GM21619 (cell line): ENCODE results near the gene THSD4.
"Not testable (repeated sequence)": the region's sequence is repeated elsewhere in the genome, so short reads cannot be mapped to it uniquely, and the experiment has no call there.

Experiments
- ATAC-seq: cut with Tn5 transposase; IDR thresholded peaks from one replicate; pipeline ENCODE4 v1.9.1; 2021; ENCODE audit not compliant: unreplicated experiment

Gene THSD4

DNA sequence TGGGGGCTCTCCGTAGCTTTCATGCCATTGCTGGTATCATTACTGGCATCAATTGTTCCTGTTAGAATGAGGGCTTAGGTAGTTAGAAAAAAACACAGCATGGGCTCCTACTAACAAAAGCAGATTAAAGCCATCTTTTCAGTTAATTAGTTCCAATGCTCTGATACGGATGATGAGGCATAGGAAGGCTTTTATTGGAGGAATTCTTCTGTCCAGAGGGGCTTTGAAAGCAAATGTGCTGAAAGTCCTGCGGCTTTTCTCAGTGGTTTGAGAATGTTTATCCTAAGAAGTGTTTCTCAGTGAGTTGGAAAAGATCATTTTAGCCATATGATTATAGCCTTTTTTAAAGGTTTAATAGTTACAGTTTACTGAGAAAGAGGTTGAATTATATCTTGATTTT is 198.5 kb downstream of the THSD4 start:
- ATAC-seq = no peak

DNA sequence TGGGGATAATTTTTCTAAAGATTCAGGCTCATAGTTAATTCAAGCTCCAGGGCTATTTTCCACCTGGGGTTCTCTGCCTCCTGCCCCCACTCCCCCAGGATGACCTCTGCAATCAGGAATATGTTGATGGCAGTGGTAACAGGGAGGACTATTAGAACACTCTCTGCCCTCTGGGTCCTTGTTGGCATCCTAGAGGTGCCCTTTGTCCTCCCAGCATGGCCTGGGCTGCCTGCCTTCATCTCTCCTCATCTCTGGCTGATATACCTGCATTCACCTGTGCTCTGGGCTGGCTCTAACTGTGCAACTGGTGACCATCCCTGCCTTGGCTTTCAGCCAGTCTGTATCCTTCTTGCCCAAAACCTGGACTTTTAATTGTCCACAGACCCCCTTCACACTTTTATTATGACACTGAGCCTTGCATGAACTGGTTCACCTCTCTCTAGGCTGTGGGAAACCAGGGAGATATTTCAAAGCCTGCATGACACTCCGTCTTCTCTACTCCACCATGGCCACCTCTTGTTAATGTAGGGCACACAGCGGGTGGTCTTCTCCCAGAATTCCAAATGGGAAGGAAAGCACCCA is 199.8 kb downstream of the THSD4 start:
- no peak for ATAC-seq

DNA sequence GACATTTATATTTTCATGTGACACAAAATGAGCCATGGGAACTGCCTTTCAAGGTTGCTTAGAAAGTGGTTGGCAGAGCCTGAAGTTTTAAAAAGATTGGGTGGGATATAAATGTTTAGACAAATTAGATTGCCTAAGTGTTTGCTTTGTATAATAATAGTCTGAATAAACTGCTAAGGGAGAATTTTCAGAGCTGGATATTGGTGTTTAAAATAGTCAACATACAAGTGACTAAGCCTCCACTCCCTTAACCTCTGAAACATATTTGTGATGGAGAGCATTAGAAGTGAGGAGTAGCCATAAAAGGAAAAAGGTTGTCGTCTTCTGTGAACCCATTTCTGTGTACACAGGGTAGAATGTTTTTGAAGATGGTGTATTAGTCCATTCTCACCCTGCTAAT is 201.6 kb downstream of the THSD4 start:
- ATAC-seq = no peak

DNA sequence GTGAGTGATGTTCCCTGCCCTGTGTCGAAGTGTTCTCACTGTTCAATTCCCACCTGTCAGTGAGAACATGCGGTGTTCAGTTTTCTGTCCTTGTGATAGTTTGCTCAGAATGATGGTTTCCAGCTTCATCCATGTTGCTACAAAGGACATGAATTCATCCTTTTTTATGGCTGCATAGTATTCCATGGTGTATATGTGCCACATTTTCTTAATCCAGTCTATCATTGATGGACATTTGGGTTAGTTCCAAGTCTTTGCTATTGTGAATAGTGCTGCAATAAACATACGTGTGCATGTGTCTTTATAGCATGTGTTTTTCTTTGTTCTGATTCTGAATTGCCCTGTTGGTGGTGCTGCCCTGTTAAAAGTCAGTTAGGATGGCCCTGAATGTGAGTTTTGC is 204.2 kb downstream of the THSD4 start:
- not testable (repeated sequence) for ATAC-seq

DNA sequence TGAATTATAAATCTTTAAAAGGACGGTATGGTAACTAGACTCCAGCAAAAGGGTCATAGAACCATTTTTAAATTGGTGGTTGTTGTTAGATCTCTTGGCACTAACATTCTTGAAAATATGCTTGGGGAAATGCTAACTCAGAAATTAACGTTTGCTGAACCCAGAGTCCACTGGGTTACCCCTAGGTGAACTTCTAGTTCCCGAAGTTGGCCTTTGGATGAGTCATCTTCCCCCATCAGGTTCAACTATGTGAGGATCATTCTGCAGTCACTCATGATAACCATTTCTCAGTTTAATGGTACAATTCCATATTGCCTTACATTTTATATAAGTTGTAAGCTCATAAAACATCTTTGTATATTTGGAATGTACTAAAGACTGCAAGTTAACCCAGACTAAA is 204.7 kb downstream of the THSD4 start:
- no peak for ATAC-seq

DNA sequence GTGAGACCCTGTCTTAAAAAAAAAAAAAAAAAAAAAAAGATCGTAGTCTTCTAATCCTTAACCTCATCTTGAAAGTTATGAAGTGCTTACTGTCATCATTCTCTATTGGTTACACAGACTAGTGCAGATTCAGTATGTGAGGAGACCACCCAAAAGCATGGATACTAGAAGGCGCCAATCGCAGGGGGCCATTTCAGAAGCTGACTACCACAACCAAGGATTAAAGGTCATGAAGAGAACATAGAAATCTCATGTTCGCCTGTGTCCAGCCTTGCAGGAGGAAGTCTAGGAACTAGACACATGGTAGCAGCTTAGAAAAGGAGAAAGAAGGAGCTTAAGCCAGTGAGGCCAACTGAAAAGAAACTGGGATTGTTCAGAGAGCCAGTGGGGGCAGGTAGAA is 207.8 kb downstream of the THSD4 start:
- no peak for ATAC-seq

DNA sequence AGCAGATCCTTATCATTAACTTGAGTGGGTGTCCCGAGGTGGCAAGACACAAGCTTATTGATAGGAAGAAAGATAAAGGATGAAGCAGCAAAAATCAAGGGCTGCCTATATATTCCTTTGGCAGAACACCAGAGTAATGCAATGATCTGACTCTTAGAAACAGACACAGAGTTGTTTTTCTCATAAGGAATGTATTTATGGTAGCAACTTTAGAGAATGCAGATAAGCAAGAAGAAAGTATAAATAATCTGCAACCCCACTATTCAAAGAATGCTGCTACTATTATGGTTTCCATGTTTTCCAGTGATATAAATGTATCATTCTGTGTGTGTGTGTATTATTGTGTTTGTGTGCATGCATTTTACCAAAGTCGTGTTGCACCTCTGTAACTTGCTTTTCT is 208.3 kb downstream of the THSD4 start:
- no peak for ATAC-seq

DNA sequence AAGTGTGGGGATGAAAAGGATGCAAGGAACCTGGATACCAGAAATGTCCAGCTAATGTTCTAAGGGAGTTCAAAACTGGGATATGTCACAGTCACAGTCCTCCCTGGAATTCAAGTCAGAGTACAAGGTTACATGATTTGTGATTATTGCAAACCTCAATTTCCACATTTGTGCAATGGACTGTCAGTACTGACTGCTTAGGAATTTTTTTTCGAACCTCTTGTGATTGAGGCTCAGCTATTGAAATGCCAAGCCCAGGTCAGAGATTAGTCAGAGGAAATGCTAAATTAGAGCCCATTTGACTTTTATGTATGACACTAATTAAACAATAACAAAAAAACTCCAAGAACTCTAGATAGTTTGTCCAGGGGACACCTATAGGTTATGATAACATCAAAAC is 210.2 kb downstream of the THSD4 start:
- no peak for ATAC-seq

DNA sequence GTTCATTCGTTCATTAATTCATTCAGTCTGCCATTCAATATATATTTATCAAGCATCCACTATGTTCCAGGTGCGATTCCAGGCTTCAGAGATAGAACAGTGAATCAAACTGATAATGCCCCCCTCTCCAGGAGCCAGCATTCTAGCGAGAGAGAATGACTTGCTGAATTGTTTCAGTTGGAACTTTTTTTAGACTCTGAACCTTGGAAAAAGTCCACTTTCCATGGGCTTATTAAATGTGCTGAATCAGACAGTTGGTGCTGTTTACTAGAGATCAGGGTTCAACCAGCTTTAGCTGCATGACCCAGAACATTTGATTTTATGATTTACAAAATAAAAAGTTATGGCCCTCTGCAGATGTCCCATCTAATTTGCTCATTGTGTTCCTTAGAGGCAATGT is 213.2 kb downstream of the THSD4 start:
- ATAC-seq = no peak

DNA sequence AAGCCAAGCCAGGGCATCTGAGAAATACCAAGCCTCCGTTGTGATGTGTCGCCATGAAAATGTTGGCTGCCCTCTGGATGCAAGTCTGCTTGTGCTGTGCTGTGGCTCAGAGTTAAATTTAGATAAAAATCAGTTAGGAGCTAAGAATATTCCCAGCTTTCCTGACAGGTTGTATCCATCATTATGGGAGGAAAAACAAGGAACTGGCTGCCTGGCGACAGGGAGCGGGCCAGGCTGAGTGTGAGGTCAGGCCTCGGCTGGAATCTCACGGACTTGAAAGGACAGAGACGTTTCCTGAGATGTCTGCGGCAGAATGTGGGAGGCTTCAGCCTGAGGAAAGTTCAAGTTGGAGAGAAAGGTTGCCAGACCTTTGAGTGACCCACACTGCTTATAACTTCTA is 213.8 kb downstream of the THSD4 start:
- ATAC-seq = no peak

DNA sequence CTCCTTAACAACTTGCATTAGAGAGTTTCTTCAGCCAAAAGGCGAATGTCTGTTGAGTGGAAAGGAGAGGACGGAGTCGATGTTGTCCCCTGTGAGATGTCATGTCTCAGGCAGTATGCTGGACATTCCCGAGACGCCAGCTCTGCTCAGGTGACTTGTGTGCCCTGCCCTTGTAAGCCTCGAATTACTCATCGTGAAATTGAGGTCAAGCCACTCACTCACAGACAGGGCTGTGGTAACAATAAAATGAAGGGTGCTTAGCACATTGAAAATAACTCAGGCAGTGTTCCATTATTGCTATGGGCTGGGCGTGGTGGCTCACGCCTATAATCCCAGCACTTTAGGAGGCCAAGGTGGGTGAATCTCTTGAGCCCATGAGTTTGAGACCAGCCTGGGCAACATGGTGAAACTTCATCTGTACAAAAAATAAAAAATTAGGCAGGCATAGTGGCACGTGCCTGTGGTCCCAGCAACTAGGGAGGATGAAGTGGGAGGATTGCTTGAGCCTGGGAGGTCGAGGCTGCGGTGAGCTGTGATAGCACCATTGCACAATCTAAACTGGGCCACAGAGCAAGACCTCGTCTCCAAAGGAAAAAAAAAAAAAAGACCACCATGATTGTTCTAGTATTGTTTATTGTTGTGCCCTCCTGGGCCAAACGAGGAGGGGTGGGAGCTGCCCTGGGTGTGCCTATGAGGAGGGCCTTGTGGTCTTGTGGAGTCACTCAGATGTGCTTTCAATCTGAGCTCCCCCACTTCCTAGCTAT is 214.4 kb downstream of the THSD4 start:
- ATAC-seq = no peak

DNA sequence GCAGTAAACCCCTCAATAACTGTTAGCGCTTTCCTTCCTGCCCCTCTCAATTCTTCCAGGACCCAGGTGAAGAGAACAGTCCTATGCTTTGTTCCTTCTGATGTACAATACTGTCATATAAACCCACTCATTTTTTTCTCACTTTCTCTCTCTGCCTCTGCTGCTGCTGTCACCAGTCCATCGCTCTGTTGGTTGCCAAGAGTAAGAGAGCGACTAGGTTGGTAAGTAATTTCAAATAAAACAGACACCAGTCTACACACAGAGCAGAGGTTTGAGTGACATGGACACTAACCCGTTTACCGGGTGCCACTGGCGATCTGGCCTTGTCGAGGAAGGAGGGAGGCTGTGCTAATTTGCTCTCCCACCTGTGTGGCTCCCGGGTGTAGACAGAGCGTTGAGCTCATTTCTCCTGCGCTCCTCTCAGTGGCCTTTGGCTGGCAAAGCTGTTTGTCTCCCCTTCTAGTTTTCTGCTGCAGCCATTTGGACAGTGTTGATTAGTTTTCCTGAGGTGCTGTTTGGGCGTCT is 215.4 kb downstream of the THSD4 start:
- ATAC-seq = no peak

DNA sequence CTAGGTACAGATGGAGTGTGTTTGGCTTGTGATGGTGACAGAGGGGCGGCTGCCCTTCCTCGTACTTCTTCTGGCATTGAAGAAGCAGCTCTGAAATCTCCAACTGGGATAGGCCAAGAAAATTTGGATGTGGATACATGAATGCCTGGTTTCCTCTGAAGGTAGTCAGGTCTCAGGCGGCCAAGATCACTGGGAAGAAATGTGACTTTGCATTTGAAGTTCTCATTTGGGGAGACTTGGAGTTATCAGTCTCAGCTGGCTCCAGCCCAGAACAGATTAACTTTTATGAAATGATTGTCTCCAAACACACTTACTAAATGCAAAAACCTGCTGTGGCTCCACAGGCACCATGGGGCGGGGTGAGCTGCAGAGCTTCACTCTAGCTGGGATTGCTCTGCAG is 215.9 kb downstream of the THSD4 start:
- no peak for ATAC-seq

DNA sequence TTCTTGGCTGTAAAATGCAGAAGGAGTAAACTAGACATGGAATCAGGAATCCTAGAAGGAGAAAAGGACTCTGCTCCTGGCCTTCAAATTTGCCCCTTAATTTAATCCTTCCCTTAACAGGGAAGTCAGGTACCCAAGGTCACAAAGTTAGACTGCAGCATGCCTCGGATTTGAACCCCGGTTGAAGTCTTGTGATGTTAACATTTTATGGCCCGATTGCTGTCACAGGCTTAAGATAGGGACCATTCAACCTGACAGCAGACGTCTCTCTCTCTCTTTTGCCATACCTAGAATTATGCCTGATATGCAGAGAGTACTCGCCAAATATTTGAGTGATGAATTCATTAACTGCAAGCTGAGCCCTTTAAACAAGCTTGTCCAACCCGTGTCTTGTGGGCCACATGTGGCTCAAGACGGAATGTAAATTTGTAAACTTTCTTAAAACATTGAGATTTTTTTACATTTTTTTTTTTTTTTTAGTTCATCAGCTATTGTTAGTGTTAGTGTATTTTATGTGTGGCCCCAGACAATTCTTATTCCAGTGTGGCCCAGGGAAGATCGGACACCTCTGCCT is 217.2 kb downstream of the THSD4 start:
- no peak for ATAC-seq

DNA sequence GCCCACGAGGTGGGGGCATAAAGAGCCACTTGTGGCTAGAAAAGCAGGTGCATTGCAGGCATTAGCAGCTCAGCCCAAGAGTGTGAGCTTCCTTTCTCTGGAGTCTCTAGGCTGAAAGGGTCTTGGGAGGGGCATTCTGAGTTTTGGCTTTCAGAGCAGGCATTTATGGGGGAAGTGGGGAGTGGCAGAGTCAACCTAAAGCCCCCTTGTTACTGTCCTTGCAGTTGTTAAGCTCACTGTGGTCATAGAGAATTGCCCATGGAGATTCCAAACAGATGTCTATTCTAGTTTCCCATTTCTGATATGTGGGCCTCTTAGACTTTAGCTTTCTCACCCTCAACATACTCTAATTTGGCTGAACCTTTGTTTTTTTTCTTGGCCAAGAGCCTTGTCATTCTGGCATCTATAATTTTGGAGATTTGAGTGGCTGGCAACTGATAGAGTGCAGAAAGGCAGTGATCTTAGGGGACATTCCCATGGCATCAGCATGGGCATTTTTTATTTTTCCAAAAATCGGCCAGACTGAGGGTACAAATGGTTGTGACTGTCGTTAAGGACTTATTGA is 217.9 kb downstream of the THSD4 start:
- no peak for ATAC-seq

DNA sequence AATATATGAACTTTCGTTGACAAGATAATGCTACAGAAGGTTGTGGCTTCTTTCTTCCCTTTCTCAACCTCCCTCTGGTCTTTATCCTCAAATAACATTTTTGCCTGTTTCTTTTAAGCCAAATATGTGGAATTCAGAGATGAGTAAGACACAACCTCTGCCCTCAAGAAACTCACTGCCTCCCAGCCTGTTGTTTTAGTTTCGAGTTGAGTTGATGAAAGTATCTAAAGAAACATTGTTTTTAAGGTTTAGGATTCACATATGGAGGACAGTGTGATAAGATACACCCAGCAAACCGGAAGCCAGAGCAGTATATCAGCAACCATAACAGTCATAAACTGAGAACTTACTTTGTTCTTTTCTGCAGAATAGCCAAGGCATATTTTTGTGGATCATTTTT is 218.6 kb downstream of the THSD4 start:
- ATAC-seq = no peak

DNA sequence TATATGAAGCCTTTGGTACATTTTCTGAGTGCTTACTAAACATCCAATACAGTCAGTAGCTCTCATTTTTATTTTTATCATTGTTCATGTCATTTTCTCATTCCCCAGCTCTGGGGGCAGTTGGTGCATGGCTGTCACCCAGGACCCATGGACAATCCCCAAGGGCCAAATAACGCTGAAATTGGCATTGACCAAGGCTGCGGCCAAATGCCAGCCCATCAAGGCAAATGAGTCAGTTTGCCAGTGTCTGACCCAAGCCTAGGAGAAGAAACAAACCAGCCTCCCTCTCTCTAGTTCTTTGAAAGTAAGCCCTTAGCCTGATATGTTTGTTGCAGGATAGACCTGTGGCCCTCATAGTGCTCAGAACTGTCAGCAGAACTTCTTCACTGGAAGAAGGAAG is 219.2 kb downstream of the THSD4 start:
- ATAC-seq = no peak

DNA sequence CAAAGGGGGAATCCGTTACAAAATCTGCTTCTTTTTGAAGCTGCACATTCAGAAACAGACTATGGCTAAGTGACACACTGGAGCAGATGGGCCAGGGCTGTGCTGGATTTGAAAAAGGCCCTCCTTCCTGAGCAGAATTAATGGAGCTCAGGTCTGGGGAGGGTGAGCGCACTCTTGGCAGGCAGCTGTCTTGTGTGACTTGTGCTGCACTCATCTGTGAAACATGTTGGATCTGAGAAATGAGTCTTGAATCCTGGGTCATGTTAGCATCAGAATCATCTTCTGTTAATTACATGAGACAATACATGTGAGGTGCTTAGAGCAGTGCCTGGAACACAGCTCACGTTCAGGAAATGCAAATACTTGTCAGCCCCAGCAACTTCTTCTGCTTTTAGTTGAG is 219.6 kb downstream of the THSD4 start:
- ATAC-seq = no peak

DNA sequence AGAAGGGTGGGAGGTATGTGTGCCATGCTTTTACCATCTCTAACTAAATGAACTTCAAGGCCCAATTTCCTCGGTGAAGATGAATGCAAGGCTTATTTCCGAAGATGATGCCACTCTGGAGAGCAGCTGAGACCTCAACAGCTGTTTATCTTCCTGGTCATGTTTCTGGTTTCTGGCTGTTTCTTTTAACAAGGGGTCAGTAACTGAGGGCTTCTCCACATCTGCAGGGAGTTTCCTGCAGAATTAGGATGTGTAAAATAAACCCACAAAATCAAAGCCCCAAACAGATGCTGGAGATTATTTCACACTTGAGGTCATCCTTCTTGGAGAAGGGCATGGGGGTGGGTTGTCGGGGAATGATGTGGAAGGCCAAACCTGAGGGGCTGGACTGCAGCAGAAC is 220.3 kb downstream of the THSD4 start:
- no peak for ATAC-seq

DNA sequence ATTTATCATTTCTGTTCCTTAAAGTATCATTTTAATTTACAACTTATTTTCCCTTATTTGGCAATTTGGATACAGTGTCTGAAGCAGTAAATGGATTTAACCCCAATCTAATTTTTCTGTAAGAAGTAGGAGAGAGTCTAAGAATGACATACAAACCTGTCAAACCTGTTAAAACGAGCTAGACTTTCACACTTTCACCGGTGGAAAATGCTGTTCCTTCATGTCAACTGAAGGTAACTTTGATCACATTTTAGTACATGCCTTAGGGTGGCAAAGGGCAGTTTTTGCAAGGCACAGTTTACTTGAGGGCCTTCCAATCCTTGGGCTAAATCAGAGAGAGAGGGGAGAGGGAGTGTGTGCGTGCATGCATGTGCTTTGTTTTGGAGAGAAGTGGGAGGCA is 221.4 kb downstream of the THSD4 start:
- ATAC-seq = no peak

DNA sequence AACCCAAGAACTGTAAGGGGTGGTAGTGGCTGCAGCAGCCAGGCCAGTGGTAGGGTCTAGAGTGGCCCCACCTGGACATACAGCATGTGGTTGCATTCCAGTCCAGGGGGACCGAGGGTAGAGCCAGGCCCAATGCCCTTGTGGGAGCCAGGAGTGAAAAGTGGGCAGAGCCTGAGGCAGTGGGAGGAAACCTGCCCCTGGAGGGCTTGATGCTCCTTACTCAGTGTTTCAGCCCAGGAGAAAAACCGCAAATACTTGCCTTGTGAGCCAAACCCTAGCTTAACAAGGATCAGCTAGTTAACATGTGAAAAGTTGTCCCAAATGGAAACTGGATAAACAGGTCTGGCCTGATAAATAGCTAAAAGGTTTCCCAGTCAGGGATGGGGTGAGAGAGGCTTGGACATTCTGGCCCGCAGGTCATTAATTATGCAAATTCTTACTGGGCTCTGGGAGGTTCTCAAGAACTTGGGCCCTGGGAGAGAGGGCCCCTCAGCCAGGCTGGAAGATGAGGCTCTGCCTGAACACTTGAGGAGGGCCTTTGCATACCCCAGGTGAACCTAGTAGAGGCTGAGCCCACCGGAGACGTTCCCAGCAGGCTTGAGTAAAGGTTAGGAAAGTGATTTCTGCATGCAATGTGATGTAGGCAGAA is 222.1 kb downstream of the THSD4 start:
- no peak for ATAC-seq

DNA sequence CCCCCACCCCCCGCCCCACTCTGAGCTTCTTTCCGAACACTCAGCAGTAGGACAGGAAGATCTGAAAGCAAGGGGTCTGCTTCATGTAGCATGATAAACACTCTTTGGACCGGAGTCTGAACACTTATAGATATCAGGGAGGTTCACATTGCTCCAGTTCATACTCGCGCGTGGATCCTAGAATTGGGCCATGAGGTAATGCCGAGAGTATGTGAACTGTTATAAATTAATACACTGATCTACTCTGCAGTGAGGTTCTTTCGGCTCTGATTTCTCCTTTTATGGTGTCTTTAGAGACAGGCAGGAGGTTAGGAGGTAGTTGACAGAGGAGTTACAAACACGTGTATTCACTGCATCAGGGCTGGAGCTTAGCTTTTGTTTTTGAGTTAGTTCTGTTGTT is 223.0 kb downstream of the THSD4 start:
- ATAC-seq = no peak
